ENCODE results near the gene ZNF175. TPM values are rescaled to one million over a fixed set of nuclear protein-coding genes. Genes with fewer than 3 reads are reported as not detected.

The ZNF175 gene
- polyA plus RNA-seq (ENCODE audit: insufficient read length in 10 of 10), result 10 to 100 TPM in 1 of 10 donors, 1 to 10 TPM in 9; 7.2 to 12.5 (median 8.7) TPM
- long read RNA-seq, donor 1, full-length matches to known transcripts, result 1 of 1 reads
- long read RNA-seq, donor 1, partial matches to known transcripts, result 0 of 1 reads
- long read RNA-seq, donor 1, other reads (novel, unspliced or antisense), result 0 of 1 reads
- long read RNA-seq, donor 2, result 0 reads
- long read RNA-seq, donor 3, result 0 reads
- long read RNA-seq, donor 4, result 0 reads
- long read RNA-seq, donor 5, full-length matches to known transcripts, result 1 of 1 reads
- long read RNA-seq, donor 5, partial matches to known transcripts, result 0 of 1 reads
- long read RNA-seq, donor 5, other reads (novel, unspliced or antisense), result 0 of 1 reads
- long read RNA-seq, donor 6, full-length matches to known transcripts, result 4 of 4 reads
- long read RNA-seq, donor 6, partial matches to known transcripts, result 0 of 4 reads
- long read RNA-seq, donor 6, other reads (novel, unspliced or antisense), result 0 of 4 reads
- long read RNA-seq, donor 7, full-length matches to known transcripts, result 1 of 1 reads
- long read RNA-seq, donor 7, partial matches to known transcripts, result 0 of 1 reads
- long read RNA-seq, donor 7, other reads (novel, unspliced or antisense), result 0 of 1 reads
- long read RNA-seq, donor 8, result 0 reads
- long read RNA-seq, donor 9, result 0 reads

GRCh38 chr19:51570962-51571575 lies at the start of gene ZNF175:
Gene ZNF175 (plus strand): TSS chr19:51571283. CDS start chr19:51573330, 2,047 bp downstream.
- peak; percentile 98 to 99 (median 99) for DNase-seq

GRCh38 chr19:51521357-51521756 lies 49.7 kb upstream of the ZNF175 start:
- no peak for DNase-seq

GRCh38 chr19:51521781-51522180 lies 49.3 kb upstream of the ZNF175 start:
- no peak for DNase-seq

- DNase-seq, result no peak
Measured at GRCh38 chr19:51524666-51525264, 46.3 kb upstream of the ZNF175 start.

- no peak for DNase-seq
Measured at GRCh38 chr19:51525651-51526050, 45.4 kb upstream of the ZNF175 start.

GRCh38 chr19:51529301-51529700 lies 41.8 kb upstream of the ZNF175 start:
- DNase-seq, result no peak

GRCh38 chr19:51530616-51531015 lies 40.5 kb upstream of the ZNF175 start:
- DNase-seq, result no peak

- peak in 2 of 3 donors; percentile 47 to 55 for DNase-seq
Measured at GRCh38 chr19:51531349-51532315, 39.5 kb upstream of the ZNF175 start, which contains the start of gene SIGLEC6. Gene SIGLEC6 (minus strand): TSS chr19:51531670. CDS start chr19:51531648, 22 bp downstream.

GRCh38 chr19:51535535-51535934 lies 35.5 kb upstream of the ZNF175 start:
- no peak for DNase-seq

GRCh38 chr19:51539821-51540366 lies 31.2 kb upstream of the ZNF175 start:
- DNase-seq, result no peak

GRCh38 chr19:51541458-51542357 lies 29.4 kb upstream of the ZNF175 start:
- DNase-seq, result no peak

- no peak for DNase-seq
Measured at GRCh38 chr19:51542699-51543098, 28.4 kb upstream of the ZNF175 start.

GRCh38 chr19:51544038-51544437 lies 27.0 kb upstream of the ZNF175 start:
- DNase-seq, result no peak

GRCh38 chr19:51546107-51546649 lies 24.9 kb upstream of the ZNF175 start:
- no peak for DNase-seq

- no peak for DNase-seq
Measured at GRCh38 chr19:51546650-51547396, 24.3 kb upstream of the ZNF175 start.

- DNase-seq, result no peak
Measured at GRCh38 chr19:51547397-51548212, 23.5 kb upstream of the ZNF175 start.

- no peak for DNase-seq
Measured at GRCh38 chr19:51548213-51548651, 22.9 kb upstream of the ZNF175 start.

All from muscle of back (tissue), 13 donors.